ENCODE measurements around the gene XRRA1.

DNA sequence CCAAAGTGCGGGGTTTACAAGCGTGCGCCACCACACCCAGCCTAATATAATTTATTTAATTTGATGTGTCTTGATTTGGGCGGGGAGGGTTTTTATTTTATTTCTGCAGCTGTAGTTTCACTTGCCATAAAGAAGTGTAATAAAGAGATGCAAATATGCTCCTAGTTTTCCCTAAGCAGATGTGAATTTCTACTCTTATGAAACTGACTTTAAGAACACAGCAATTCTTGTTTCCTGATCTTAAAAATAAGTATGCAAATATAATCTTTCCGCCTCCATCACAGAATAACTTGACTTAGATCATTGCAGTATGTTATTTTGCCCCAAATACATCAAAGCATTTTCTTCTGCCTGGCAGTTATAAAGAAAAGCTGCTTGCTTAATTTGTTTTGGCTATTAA is 4.6 kb upstream of the XRRA1 start:
- TF ChIP-seq CTCF (IDR thresholded peaks at IDR 0.05) (no peak), EP300 (IDR thresholded peaks at IDR 0.05) (no peak), POLR2AphosphoS5 (IDR thresholded peaks at IDR 0.05) (no peak)
